ENCODE results near the gene VPS13D. TPM values are rescaled to one million over a fixed set of nuclear protein-coding genes. Genes with fewer than 3 reads are reported as not detected.
A peak's percentile ranks its signal among the peaks of the same experiment; 100 is the strongest.

VPS13D gene
- total RNA-seq, 1 experiment from 2014 or later: 13.6 TPM

GRCh38 chr1:12228979-12229378 lies 851 bp upstream of the VPS13D start:
- DNase-seq (ENCODE audit: low read depth): no peak

DNA sequence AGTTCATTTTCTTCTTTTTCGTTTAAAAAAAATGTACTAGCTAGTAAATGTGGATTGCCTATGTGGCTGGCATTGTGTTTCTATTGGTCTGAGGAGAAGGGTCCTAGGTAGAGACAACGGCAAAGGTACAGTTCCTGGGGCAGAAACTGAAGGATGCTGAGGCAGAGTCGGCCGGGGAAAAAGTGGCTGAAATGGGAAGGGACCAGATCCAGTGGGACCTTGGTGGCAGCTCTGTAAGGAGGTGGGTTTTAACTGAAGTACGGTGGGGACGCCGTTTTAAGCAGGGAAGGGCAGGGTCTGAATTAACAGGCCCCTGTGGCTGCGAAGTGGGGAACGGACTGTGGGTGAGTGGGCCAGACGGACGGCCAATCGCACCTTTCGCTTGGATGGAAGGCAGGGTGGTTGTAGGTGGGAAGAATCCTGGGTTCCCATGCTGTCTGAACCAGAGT lies 420 bp upstream of the VPS13D start:
- DNase-seq (ENCODE audit: low read depth): no peak

DNA sequence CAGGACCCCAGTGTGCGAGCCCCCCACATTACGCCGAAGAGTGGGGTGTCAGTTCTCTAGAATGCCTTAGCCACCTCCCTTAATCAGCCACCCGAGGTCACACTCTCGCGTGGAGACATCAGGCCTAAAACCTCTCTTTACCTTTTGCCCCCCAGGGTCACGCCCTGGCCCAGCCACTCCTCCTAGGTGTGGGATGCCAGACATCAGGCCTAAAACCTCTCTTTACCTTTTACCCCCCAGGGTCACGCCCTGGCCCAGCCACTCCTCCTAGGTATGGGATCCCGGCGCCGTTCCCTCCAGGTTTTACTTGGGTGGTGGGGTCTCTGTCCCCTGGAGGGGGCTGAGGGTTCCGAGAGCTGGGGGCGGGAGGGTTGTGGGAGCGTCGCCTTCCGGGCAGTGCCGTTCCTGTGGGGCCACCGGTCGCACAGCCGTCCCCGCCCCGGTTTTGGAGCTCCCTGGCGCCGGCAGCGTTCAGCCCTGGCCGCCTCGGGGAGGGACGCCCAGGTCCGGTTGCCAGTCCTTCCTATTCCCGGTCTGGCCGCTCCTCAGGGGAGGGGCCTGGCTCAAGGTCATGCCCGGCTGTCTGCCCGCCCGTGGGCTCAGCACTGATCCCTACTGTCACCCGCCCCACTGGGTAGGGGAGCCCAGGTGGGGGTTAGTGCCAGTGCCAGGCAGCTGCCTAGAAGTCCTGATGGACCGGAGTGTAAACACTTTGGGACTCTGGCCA lies 882 bp downstream of the VPS13D start:
- DNase-seq (ENCODE audit: low read depth): peak; percentile 45

DNA sequence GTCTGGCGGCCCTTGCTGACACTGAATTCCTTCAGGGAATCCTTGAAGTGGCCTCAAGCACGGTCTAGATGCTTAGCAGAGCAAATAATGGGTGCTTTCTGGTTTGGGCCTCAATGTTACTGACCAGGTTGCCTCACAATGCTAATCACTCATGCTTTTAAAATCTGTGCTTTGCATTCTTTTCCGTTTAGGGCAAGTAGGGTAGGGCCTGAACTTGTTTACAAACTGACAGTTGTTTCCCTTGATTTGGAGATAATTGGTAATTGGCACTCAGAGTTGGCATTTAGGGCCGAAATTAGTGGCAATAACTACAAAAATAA lies 1.4 kb downstream of the VPS13D start:
- DNase-seq (ENCODE audit: low read depth): no peak

- no peak for DNase-seq (ENCODE audit: low read depth)
Measured at GRCh38 chr1:12232221-12232620, 2.4 kb downstream of the VPS13D start.

DNA sequence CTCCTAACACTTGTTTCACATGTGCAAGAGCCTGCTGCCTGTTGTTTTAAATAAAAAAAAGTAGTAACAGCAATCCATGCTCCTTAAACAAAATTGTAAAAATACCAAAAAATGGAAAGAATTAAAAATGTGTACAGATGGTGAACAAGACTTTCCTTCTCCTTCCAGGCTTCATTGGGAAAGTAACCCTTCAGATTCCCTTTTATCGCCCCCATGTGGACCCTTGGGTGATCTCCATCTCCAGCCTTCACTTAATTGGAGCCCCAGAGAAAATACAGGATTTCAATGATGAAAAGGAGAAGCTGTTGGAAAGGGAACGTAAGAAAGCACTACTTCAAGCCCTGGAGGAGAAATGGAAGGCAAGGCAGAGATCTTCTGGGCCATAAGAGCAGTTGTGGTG lies 14.2 kb downstream of the VPS13D start:
- peak; percentile 15 for DNase-seq (ENCODE audit: low read depth)

DNA sequence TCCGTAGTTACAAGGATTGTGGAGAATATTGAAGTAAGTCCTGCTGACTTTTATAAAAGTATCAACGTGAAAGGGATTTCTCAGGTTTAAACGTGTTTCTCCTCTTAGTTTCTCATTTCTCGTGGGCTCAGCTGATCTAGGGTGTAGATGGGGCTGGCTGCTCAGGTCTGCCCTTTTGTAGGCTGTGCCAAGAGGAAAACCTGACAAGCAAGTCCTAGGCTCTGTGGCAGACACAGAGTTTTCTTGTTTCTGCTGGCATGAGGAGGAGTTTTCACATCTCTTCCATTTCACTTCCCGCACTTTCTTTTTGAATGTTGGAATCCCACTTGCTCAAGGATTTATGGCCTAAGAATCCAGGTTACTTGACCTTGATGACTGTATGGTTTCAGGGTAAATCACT lies 14.8 kb downstream of the VPS13D start:
- DNase-seq (ENCODE audit: low read depth): no peak

GRCh38 chr1:12245116-12245515 lies 15.3 kb downstream of the VPS13D start:
- no peak for DNase-seq (ENCODE audit: low read depth)

GRCh38 chr1:12245733-12246132 lies 15.9 kb downstream of the VPS13D start:
- no peak for DNase-seq (ENCODE audit: low read depth)

GRCh38 chr1:12246584-12246983 lies 16.8 kb downstream of the VPS13D start:
- no peak for DNase-seq (ENCODE audit: low read depth)

DNA sequence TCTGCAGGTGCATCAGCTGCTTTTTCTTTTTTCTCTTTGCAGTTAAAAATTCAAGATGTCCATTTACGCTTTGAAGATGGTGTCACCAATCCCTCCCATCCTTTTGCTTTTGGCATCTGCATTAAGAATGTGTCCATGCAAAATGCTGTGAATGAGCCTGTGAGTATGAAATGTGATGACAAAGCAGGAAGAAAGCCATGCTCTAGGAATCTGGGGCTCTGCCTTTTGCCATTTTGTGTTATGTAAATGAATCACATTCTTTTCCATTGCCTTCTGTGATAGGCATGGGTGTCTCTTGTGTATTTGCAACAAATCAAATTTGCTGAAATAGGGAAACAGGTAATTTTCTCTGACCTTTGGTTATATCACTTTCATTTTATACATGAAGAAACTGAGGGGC lies 19.4 kb downstream of the VPS13D start:
- no peak for DNase-seq (ENCODE audit: low read depth)

- DNase-seq (ENCODE audit: low read depth): no peak
Measured at GRCh38 chr1:12249748-12250147, 19.9 kb downstream of the VPS13D start.

DNA sequence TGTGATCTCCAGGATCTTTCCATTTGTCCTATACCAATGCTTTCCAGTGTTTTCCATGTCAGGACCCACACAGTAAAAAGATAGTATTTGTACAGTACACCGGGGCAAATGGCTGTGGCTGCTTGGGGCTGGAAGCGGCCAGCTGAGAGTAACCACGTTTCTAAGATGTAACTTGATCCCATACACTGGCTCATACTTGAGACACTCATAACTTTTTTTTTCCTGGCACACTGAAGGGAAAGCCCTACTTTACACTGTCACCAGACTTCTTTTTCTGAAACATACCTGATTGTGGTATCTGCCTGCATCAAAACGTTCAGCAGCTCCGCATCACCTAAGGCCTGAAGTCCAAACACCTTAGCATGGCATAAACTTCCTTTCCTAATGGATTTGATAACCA lies 21.6 kb downstream of the VPS13D start:
- no peak for DNase-seq (ENCODE audit: low read depth)

GRCh38 chr1:12255913-12256312 lies 26.1 kb downstream of the VPS13D start:
- no peak for DNase-seq (ENCODE audit: low read depth)

DNA sequence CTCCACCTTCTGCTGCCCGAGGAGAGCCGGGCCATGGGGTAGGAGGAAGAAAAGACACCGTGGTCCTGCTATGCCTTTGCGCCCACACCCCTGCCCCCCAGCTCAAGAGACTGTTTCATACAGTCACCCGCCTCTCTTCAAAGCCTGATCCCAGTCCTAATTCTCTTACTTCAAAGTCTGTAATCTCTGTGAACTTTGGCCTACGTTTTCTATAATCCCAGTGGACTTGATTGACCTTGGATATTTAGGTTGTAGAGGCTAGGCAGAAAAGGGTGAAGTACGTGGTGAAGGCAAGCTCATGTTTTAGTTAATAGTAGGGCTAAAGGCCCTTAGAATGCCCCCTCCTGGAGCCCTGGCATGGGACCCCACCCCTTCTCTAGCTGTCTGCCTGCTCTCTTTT lies 28.4 kb downstream of the VPS13D start:
- no peak for DNase-seq (ENCODE audit: low read depth)

- DNase-seq (ENCODE audit: low read depth): no peak
Measured at GRCh38 chr1:12269351-12269750, 39.5 kb downstream of the VPS13D start.

- DNase-seq (ENCODE audit: low read depth): no peak
Measured at GRCh38 chr1:12271033-12271432, 41.2 kb downstream of the VPS13D start.

DNA sequence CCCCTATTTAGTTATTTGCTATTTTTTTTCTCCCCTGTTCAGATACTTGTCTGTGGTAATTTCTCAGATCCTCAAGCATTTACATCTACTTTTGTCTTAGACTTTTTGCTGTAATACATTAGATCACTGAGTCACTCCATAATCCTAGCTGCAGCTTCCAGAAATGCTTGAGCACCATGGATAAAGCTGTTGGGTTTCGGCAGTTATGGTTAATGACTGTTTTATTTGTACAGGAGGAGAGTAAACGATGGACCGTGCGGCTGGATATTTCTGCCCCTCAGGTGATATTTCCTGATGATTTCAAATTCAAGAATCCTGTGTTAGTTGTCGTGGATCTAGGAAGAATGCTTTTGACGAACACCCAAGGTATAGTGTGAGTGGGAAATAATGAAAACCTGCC lies 42.9 kb downstream of the VPS13D start:
- no peak for DNase-seq (ENCODE audit: low read depth)

DNA sequence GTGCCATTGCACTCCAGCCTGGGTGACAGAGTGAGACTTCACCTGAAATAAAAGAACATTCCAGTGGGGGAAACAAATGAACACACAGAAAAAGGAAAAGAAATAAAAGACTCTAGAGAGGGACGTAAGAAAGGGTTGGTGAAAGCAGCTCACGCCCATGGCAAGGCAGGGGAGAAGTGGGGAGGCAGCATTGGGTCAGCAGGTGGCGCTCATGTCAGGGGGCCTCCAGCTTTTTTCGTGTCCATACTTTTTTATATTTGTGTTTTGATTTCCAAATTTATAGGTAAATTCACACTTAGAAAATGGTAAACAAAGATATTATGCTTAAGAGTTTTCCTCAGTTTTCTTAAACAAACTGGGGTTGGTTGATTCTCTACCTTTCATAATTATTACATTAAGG lies 45.5 kb downstream of the VPS13D start:
- peak; percentile 11 for DNase-seq (ENCODE audit: low read depth)

DNA sequence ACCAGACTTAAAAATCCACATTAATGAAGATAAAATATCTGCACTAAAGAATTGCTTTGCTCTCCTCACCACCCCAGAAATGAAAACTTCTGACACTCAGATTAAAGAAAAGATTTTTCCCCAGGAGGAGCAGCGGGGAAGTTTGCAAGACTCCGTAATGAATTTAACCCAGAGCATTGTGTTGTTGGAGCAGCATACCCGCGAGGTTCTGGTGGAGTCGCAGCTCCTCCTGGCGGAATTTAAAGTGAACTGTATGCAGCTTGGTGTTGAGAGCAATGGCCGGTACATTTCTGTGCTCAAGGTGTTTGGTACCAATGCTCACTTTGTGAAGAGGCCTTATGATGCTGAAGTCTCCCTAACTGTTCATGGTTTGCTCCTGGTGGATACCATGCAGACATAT lies 46.4 kb downstream of the VPS13D start:
- DNase-seq (ENCODE audit: low read depth): peak; percentile 11

- DNase-seq (ENCODE audit: low read depth): no peak
Measured at GRCh38 chr1:12279003-12279402, 49.2 kb downstream of the VPS13D start.

GRCh38 chr1:12279728-12280464 lies 50.1 kb downstream of the VPS13D start:
- DNase-seq (ENCODE audit: low read depth): no peak

- DNase-seq (ENCODE audit: low read depth): no peak
Measured at GRCh38 chr1:12282142-12282541, 52.3 kb downstream of the VPS13D start.

GRCh38 chr1:12284486-12284885 lies 54.7 kb downstream of the VPS13D start:
- no peak for DNase-seq (ENCODE audit: low read depth)
